Astrocyte of the hippocampus (primary cell): ENCODE results near the gene CCIN.
"Not testable (repeated sequence)": the region's sequence is repeated elsewhere in the genome, so short reads cannot be mapped to it uniquely, and the experiment has no call there.

ENCODE experiments used
- DNase-seq: peaks from one replicate; pipeline ENCODE4 v3.0.0; 2011; ENCODE audit warnings: low read depth, low spot score

Gene CCIN

DNA sequence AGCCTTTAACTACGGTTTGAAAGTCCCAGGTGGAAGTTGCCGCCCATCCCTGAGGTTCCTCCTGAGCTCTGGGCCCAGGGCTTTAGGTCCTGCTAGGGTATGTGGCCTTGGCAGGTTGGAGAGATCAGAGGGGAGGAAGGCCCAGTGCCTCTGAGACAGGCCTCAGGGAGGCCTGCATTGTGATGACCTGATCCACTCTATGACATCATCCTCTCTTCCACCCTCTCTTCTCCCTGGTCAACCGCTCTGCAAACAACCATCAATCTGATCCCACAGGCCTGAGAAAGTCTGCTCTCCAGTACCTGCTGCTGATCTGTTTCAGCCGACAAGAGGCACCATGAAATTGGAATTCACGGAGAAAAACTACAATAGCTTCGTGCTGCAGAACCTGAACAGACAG is at the start of gene CCIN:
Gene CCIN (plus strand): TSS at position 223 of the 400 bp plus-strand sequence. CDS start 115 bp downstream, at position 338.
- DNase-seq: no peak

DNA sequence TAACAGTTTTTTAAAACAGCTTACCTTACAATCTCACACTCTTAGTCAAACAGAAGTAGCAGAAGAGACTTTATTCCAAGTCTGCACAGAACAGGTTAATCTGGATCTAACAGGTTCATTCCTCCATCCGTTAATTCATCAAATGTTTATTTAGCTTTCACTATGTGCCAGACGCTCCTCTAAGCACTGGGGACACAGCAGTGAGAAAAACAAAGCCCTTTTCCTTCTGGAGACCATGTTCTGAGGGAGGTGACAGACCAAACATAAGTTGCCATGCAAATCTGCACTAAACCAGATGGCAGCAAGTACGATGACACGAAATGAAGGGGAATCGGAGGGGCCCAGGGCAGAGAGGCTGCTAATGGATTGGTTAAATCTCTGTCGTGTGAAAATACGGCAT is 49.7 kb upstream of the CCIN start:
- DNase-seq: no peak

DNA sequence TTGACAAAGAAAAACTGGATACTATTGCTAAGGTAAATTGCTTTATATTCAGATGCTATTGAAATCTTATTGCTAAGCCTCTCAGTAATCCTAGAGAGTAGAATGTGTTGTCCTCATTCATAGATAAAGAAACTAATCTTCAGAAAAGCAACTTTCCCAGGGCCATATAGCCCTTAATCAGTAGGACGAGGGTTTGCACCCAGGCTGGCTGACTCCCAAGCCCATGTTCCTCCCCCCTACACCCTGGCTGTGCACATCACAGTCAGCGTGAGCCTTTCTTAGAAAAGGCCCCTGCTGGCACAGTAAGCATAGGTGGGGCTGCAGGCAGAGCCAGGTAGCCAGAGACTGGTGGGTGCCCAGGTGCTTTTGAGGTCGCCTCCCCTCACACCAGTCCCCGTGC is 48.5 kb upstream of the CCIN start:
- no peak for DNase-seq

DNA sequence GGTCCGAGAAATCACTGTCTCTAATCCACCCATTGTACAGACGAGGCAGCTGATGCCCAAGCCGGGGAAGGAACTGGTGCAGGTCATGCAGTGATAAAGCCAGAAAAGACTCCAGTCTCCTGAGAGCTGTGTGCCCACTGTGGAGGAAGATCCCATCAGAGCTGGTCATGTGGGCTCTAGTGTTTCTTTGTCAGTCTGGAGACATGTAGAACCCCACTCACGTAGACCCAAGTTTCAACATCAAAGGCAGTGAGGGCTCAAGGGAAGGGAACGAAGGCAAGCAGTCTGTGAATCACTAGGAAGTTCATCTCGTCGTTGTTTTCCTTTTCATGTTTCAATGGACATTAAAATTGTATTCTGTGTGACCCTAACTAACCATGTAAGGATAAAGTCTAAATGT is 47.2 kb upstream of the CCIN start:
- no peak for DNase-seq

DNA sequence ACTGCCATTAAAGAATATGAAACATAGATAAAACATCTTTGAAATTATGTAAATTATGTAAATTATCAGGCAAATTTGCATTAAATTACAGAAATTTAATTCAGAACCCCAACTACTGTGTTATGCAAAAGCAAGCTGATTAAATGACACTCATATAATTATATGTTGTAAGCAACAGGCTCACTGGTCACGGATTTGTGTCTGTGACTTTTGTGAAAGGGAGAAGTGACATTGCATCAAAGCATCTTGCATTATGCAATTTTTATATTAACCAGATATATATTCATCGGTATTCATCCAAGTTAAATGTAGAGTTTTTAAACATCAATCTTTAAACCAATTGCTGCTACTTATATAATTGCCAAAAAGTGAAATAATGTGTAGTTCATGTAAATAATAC is 45.7 kb upstream of the CCIN start:
- no peak for DNase-seq

DNA sequence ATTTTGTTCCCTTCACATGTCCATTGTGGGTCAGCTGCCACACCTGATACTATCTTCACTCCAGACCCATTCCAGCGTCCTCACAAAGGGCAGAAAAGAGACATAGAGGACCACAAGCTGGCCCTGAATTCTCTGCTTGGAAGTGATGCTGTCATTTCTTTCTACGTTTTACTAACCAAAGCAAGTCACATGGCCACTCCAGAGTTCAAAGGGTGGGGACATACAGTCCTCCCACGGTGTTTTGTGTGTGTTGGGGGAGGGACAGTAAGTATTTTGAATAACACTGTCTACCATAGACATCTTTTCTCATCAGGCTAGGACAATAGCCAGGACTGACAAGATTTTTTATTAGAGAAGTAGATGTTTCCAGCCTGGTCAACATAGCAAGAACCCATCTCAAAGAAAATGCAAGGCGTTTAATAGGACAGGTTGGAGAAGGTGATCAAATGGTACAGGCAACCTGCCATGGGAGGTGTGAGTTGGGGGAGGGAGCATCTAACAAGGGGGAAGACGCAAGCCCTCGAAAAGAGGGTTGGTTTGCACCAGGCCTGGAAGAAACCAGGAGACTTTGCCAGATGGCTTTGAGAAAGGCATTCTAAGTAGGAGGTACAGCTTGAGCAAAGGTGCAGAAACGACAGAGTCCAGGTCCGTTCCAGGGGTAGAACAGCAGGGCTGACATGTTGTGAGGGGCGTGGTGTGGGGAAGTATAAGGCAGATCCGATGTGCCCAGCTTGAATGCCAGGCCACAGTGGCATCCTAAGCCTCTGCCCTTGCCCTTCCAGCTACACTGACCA is 43.9 kb upstream of the CCIN start:
- no peak for DNase-seq

DNA sequence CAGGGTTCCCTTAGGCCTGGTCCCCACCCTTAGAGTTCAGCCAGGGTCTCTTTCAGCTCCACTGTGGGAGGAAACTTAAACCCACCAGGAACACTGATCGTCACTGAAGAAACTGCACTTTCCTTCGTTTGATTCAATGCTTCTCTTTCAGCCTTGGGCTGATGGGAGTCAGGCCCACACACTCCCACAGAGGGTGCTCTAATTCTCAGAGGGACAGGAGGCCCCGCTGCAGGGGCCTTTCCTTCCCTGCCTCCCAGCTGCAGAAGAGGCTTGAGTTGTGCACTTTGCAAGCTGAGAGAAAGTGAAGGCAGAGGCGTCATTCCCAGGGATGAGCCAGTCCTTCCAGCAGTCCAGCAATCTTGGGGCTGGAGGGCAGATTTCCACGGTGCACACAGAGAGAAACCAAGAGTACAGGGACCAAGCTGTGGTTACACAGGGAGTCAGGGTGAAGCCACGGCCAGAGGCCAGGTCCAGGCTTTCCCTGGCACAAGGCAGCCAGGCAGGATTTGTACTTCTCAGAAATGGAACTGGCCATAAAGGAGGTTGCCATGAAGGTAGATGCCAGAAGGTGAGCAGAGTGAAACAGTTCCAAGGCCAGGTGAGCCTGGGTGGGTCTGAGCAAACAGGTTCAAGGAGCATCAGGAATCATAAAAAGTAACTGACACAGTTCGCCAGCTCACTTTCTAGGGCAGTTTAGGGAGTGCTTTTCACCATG is 43.0 kb upstream of the CCIN start:
- no peak for DNase-seq

DNA sequence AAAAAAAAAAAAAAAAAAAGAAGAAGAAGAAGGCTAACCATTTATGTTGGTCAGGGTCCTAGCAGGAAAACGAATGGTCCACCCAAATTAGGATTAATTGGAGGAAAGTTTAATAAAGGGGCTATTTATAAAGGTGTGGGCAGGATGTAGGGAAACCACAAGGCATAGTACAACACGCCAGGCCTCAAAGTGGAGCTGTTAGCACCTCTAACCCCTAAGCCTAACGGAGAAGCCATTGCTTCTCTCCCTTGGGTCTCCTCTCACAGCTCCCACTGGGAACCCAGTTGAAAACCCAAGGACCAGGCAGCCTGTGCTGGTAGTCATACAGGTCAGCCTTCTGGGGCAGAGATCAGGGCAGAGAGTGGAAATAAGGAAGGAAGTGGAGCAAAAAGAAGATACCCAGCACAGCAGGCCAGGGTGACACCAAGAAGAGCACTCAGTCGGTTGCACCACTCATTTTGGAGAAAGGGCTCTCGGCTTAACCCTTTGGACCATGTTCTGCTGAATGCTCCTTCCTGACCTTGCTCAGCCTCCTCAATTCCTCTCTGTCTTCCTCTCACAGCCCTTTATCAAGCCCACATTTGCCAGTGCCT is 41.4 kb upstream of the CCIN start:
- DNase-seq: no peak

DNA sequence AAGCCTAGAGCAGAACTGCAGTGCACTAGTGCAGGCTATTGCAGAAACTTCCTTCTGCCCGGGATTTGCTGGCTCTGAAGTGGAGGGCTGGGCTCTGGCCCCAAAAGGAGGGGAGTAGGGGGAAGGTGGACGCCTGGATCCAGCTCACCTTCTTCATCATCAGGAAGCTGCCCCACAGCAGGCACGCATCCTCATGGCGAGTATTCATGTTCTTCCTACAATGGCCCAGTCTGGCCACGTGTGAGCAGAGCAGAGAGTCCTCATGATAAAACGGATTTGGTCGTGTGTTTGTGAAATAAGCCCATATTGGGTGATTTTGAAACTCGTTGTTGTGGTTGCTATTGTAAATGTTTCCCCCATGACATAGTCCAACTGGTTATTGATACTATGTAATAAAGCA is 40.8 kb upstream of the CCIN start:
- DNase-seq: no peak

DNA sequence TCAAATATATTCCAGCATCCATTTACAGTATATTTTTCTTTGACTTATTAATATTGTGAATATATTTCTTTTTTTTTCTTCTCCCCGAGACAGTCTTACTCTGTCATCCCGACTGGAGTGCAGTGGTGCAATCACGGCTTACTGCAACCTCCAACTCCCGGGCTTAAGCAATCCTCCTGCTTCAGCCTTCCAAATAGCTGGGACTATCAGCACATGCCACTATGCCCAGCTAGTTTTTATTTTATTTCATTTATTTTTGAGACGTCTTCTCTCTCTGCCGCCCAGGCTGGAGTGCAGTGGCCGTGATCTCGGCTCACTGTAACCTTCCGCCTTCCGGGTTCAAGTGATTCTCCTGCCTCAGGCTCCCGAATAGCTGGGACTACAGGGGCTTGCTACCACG is 40.0 kb upstream of the CCIN start:
- no peak for DNase-seq

DNA sequence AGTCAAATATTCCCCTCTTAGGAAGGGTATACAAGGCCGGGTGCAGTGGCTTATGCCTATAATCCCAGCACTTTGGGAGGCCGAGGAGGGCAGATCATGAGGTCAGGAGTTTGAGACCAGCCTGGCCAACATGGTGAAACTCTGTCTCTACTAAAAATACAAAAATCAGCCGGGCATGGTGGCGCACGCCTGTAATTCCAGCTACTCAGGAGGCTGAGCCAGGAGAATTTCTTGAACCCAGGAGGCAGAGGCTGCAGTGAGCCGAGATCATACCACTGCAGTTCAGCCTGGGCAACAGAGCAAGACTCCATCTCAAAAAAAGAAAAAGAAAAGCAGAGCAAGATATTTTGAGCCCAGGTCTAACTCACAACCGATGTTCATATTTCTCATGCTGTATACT is 37.5 kb upstream of the CCIN start:
- not testable (repeated sequence) for DNase-seq

DNA sequence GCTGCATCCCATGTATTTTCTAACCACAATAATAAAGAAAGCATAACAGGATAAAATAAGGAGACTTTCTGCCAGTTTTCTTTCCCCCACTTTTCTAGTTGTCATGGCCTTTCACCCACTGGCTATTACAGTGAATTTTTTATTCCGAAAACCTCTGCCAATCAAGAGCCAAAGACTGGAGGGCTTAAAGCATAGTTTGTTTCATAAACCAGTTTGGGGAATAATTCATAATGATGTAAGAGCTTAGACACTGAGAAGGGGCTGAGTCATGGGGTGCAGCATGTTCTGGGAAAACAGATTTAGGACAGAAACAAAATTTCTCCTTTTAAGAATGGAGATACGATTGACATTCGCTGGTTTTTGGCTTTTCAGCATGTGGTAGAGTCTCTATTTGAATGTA is 37.1 kb upstream of the CCIN start:
- DNase-seq: no peak

DNA sequence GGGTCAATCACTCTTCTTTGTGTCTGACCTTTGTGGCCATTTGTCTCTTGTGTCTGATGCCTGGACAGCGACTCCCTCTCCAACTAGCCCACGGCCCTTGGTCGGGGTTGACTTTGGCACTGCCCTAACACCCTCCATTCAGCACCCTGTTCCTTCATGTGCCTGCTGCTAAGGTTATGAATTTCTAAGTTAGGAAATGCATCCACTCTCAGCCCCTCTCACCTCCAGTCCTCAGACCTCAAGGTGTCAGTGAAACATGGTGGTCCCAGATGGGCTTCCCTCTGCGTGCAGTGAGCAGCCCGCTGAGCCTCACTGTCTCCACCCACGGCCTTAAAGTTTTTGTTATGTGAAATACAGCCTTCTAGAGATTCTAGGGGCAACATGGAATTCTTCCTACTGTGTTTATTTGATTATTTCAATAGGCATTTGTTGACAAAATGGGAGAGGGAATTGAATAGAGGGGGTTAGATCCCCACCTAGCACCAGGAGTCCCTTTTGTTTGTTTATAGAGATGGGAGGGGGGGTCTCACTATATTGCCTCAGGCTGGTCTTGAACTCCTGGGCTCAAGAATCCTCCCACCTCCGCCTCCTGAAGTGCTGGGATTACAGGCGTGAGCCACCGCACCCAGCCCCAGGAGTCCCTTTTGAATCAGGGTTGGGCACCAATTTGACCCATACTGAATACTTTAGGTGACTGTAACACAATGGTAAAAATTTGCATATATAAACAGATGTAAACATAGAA is 34.3 kb upstream of the CCIN start:
- no peak for DNase-seq

DNA sequence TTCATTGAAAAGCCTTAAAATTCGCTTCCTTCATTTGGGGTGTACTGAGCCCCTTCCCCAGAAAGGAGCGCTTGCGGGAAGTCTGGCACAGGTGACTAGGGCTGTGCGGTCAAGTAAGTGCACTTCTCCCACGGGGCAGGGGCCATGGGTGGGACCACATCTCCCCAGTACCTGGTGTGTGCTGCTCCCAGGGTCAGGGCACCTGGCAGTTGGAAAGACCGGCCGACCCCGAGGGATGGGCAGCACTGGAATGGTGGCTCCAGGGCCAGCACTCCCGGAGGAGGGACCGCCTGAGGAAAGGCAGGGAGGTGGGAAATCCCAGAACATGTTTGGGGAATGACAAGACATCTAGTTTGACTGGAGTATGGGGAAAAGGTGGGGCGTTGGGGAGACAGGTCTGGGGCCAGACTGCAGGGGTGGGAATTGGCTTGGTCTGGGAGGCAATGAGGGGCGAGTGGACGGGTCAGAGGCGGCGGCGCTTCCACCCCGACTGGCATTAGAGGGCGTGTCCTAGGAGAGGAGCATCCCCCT is 33.4 kb upstream of the CCIN start:
- DNase-seq: no peak

DNA sequence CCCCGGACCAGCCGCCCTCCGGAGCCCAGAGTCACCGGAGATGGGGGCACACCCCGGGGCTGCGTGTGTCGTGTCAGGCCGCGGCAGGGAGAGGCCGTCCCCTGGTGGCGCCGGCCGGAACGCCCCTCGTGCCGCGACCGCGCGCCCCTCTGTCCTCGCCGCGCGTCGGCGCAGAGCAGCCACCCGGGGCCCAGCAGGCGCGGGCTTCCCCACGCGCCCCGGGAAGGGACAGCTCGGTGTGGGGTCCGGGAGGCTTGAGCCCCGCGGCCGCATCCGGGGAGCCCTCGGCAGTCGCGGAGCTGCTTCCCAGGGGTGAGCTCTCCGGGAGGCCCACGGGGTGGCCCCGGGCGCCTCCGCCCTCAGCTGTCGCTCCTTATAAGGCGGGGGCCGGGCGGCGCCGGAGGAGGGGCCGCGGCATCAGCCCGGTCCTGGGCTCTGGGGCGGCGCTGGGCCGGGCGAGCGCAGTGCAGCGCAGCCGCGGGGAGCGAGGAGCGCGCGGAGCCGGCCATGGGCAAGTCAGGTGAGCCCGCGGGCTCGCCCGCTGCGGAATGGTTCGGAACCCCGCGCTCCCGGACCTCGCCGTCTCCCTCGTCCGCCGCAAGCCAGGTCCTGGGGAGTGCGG is 32.8 kb upstream of the CCIN start, which contains the start of gene GLIPR2:
Gene GLIPR2 (plus strand): TSS at position 462 of the 622 bp plus-strand sequence. CDS start 46 bp downstream, at position 508.
- peak; percentile 91 for DNase-seq

DNA sequence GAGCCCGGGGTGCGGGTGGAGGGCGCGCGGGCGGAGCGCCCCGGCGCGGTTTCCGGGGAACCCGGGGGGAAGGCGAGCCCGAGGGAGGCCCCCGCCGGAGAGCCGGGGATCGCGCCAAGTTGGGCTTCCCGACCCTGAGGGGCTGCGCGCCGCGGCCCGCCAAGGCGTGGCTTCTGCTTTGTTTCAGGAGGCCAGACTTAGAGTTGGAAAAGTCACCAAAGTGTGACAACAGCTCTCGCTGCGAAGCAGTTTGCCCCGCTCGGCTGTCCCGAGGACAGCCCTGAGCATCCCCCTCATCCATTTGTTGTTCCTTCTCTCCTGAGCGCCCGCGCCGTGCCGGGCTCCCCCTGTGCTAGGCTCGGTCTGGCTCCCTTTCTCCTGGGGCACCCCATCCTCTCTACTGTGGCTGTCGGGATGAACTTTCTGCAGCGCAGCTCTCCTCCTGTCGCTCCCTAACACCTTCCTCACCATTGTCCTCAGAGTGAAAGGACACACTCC is 32.2 kb upstream of the CCIN start:
- peak; percentile 58 for DNase-seq

DNA sequence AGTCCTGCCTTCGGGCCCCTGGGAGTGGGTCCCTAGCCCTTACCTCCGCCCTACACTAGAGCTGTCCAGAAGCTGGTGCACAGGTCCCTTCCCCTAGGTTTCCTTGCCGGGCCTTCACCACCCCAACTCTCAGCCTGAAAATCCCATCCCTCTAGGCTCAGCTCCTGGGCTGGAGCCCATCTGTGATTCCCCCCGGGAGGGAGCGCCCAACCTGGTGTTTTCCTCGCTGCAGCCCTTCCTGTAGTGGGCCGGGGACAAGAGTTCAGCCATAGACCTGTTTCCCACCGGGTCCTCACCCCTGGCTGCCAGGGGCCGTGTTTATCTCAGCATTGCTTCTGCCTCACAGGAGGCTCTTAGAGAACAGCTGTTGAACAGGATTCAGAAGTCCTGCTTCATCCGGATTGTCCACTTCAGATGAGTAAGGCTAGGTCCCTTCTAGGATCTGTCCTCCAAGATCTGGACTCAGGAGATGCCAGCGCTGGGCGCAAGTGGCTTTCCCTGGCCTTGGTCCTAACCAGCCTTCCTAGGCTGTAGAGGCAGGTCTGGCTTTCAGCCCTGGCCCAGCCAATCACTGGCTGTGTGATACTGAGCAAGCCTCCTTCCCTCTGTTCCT is 31.7 kb upstream of the CCIN start:
- peak; percentile 56 for DNase-seq

DNA sequence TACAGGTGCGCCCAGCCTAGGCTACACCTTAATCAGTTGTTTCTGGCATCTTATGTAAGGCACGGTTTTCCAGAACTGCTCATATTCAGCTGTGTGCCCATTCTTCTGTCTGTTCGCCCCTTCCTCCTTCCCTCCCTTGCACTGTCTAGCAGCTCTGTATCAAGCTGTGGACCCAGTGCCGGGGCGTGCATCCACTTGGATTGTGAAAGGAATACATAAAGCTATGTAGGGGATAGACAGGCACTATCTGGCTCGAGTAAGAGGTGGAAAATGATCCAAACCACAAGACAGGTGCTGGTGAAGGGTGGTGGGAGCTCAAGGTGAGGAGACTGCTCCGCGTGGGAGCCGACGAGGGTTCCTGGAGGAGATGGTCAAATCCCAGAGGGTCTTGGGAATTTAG is 30.7 kb upstream of the CCIN start:
- no peak for DNase-seq

DNA sequence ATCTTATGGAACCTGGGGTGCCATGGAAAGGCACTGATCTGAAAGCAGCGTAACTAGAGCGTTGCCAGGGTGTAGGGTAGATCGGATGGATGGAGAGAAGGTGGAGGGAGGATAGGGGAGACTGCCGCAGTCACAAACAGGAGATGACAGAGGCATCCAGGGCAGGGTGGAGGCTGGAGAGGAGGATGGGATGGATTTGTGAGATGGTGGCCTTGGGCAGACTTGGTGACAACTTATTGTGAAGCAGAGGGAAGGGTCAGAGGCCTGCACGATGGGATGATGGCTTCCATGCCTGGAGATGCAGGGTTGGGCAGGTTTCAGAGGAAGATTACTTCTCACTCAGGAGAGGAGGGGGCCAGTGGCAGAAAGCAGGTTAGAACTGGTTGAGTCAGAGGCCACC is 30.3 kb upstream of the CCIN start:
- DNase-seq: no peak
